PC-9 (cell line): Measurements from ENCODE around the gene CLASRP. TPM values are rescaled to one million over a fixed set of nuclear protein-coding genes. Genes with fewer than 3 reads are reported as not detected.

Source experiments
- BruUV-seq: library from RNA; stranded (reverse); fragments of 400-500 nt; replicated peaks from 2 replicates; lab custom pipeline; 2021; lab: Mats Ljungman, UMichigan
- CTCF ChIA-PET: fragments of 300-600 bp; sonication (Branson Sonifier 250); formaldehyde crosslinking; loops from one replicate; lab custom pipeline; 2022; ENCODE audit warnings: antibody characterized with exemption; lab: Charles Lee
- POLR2A ChIA-PET: fragments of 300-600 bp; sonication (Branson Sonifier 250); formaldehyde crosslinking; loops from one replicate; lab custom pipeline; 2022; ENCODE audit warnings: antibody characterized with exemption; ENCODE audit not compliant: unreplicated experiment; lab: Charles Lee
- DNase-seq, 2 experiments: peaks; one replicate each; pipeline versions ENCODE4 v3.0.0 to v3.0.0-alpha.2; 2015 to 2022; ENCODE audit warnings: mixed read lengths in 1 of 2
- H2AFZ ChIP-seq: fragments of 200-600 bp; sonication (generic); 2 replicates; pipeline ENCODE4 v1.8.1; 2017; ENCODE audit warnings: antibody characterized with exemption
- H3F3A ChIP-seq: fragments of 200-600 bp; sonication (generic); 2 replicates; pipeline ENCODE4 v1.8.1; 2017; ENCODE audit warnings: antibody characterized with exemption, mild to moderate bottlenecking, low read depth; ENCODE audit not compliant: insufficient read depth
- H3K27ac ChIP-seq: fragments of 200-600 bp; sonication (generic); 2 replicates; pipeline ENCODE4 v1.6.1; 2016; ENCODE audit warnings: mixed run types
- H3K27me3 ChIP-seq: fragments of 200-600 bp; sonication (generic); 2 replicates; pipeline ENCODE4 v1.6.1; 2016; ENCODE audit warnings: low read depth, mixed run types; ENCODE audit not compliant: insufficient read depth
- H3K36me3 ChIP-seq: fragments of 200-600 bp; sonication (generic); 2 replicates; pipeline ENCODE4 v1.6.1; 2016; ENCODE audit warnings: low read depth, mixed run types
- H3K4me1 ChIP-seq: fragments of 200-600 bp; sonication (generic); replicated peaks from 2 replicates; pipeline ENCODE4 v1.6.1; 2016; ENCODE audit warnings: mixed run types; ENCODE audit not compliant: insufficient read depth
- H3K4me2 ChIP-seq: fragments of 200-600 bp; sonication (generic); 2 replicates; pipeline ENCODE4 v1.6.1; 2017; ENCODE audit warnings: mixed run types
- H3K4me3 ChIP-seq: fragments of 200-600 bp; sonication (generic); 2 replicates; pipeline ENCODE4 v1.6.1; 2016; ENCODE audit warnings: mixed run types
- H3K79me2 ChIP-seq: fragments of 200-600 bp; sonication (generic); 2 replicates; pipeline ENCODE4 v1.6.1; 2017; ENCODE audit warnings: low read depth, mixed run types
- H3K9me2 ChIP-seq: fragments of 200-600 bp; sonication (generic); 2 replicates; pipeline ENCODE4 v1.8.1; 2017; ENCODE audit warnings: mild to moderate bottlenecking; ENCODE audit not compliant: insufficient read depth
- H3K9me3 ChIP-seq: fragments of 200-600 bp; sonication (generic); 2 replicates; pipeline ENCODE4 v1.8.1; 2016; ENCODE audit warnings: low read depth; ENCODE audit not compliant: insufficient read depth
- H4K20me1 ChIP-seq: fragments of 200-600 bp; sonication (generic); 2 replicates; pipeline ENCODE4 v1.8.1; 2017; ENCODE audit not compliant: insufficient read depth
- EZH2 ChIP-seq: fragments of 200-600 bp; sonication (generic); IDR thresholded peaks from 2 replicates; pipeline ENCODE4 v1.8.0; 2017; ENCODE audit warnings: antibody characterized with exemption, low read depth
- intact Hi-C: fragments of 100-400 bp; cut with micrococcal nuclease; formaldehyde crosslinking; loops from one replicate; pipeline ENCODE4 v1.10.0; 2022; ENCODE audit not compliant: unreplicated experiment
- total RNA-seq: library from RNA; stranded (reverse); gene quantifications from 2 replicates; pipeline ENCODE4 v1.2.3, GENCODE V29; 2021
- TF ChIP-seq, protein P1 (sequence below): fragments of 200-600 bp; sonication (generic); conservative IDR thresholded peaks from 2 replicates; pipeline ENCODE4 v1.6.1; 2017; ENCODE audit warnings: mixed run types, antibody characterized with exemption, mild to moderate bottlenecking, moderate library complexity

CLASRP gene
- total RNA-seq, 1 experiment from 2014 or later = 76.8 TPM

DNA sequence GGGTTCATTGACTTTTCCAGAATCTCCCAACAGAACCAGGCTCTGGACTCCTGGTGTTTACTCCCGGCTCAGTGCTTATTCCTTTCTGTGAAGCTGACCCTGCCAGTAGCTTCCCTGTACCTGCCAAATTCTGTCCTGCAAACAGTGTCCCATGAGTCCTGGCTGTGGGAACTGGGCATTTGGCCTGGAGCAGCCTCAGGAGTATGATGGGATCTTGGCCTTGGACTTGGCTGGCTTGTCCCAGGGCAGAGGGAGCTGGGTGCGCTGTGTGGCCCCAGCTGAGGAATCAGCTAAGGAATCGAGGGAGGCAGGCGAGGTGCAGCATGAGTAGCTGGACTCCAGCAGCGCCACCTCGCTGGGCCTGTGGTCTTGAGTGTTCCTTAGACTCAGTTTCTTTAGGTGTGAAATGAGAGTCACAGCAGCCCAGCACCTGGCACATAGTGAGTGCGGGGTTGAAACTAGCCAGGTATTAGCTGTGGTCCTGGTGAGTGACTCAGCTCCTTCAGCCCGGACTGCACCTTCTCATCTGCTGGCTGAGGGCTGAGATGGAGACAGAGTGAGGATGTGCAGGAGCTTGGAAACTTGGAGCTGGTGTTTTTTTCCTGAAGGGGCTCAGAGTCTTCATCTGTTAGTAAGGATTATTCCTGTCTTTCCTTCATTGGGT, 10.4 kb downstream of the CLASRP start:
- H3K79me2 ChIP-seq = peaks cover 68% of the 10 kb centered on the region
- TF ChIP-seq, protein P1, sequence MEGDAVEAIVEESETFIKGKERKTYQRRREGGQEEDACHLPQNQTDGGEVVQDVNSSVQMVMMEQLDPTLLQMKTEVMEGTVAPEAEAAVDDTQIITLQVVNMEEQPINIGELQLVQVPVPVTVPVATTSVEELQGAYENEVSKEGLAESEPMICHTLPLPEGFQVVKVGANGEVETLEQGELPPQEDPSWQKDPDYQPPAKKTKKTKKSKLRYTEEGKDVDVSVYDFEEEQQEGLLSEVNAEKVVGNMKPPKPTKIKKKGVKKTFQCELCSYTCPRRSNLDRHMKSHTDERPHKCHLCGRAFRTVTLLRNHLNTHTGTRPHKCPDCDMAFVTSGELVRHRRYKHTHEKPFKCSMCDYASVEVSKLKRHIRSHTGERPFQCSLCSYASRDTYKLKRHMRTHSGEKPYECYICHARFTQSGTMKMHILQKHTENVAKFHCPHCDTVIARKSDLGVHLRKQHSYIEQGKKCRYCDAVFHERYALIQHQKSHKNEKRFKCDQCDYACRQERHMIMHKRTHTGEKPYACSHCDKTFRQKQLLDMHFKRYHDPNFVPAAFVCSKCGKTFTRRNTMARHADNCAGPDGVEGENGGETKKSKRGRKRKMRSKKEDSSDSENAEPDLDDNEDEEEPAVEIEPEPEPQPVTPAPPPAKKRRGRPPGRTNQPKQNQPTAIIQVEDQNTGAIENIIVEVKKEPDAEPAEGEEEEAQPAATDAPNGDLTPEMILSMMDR = no peak
- no peak for TF ChIP-seq EZH2
- H3K27me3 ChIP-seq = no peaks in the 10 kb centered on the region
- no peaks in the 10 kb centered on the region for H3K4me1 ChIP-seq
- H3K4me3 ChIP-seq = no peak overlapping the region
- H3K4me2 ChIP-seq = no peak overlapping the region
- no peak overlapping the region for H3K27ac ChIP-seq
- H3F3A ChIP-seq = peaks cover 31% of the 10 kb centered on the region; the same call in 1 of the 2 replicates
- DNase-seq = no peak
- intact Hi-C loops = no loop called here
- H3K36me3 ChIP-seq = peaks cover 38% of the 10 kb centered on the region
- BruUV-seq = no TSS peak
- H3K9me3 ChIP-seq = no peaks in the 10 kb centered on the region
- no peak overlapping the region for H2AFZ ChIP-seq
- CTCF ChIA-PET = interaction anchor here (1.0 kb wide), 1 partner anchor 10 kb away, joined by 3 read pairs; the partner anchor contains the start of gene CLASRP
- H3K9me2 ChIP-seq = no peaks in the 10 kb centered on the region
- H4K20me1 ChIP-seq = peaks cover 97% of the 10 kb centered on the region
- POLR2A ChIA-PET = interaction anchor here (0.6 kb wide), 1 partner anchor 169 kb away, joined by 5 read pairs; no protein-coding TSS in a partner anchor

DNA sequence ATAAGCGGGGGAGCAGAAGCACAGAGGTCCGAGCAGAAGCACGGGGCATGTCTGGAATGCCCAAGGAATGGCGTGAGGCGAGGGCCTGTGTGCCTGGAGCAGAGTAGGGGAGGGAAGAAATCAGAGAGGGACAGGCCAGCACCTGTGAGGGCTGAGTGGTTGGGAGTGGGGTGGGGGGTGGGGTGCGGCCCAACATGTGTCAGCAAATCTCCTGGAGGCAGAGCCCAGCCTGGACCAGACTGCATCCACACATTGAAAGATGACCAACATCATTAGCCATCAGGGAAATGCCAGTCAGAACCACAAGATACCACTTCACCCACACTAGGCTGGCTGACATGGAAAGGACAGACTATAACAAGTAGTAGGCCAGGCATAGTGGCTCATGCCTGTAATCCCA, 11.2 kb downstream of the CLASRP start:
- Histone ChIP-seq H3K4me3 (no peak overlapping the region), H4K20me1 (peaks cover 97% of the 10 kb centered on the region), H3K4me1 (no peaks in the 10 kb centered on the region), H3K27me3 (no peaks in the 10 kb centered on the region), H3K9me3 (no peaks in the 10 kb centered on the region), H3K9me2 (no peaks in the 10 kb centered on the region), H3K27ac (no peak overlapping the region), H2AFZ (no peak overlapping the region), H3K79me2 (peaks cover 59% of the 10 kb centered on the region), H3F3A (peaks cover 31% of the 10 kb centered on the region; the same call in 1 of the 2 replicates), H3K36me3 (peaks cover 43% of the 10 kb centered on the region), H3K4me2 (no peak overlapping the region)
- intact Hi-C loops = loop anchor here (10.0 kb wide), 1 partner anchor 145 kb away; the partner anchor contains the start of gene APOE
- no TSS peak for BruUV-seq
- CTCF ChIA-PET = interaction anchor here (0.5 kb wide), 1 partner anchor 96 kb away, joined by 3 read pairs; no protein-coding TSS in a partner anchor
- TF ChIP-seq, protein P1 = no peak
- no peak for TF ChIP-seq EZH2
- POLR2A ChIA-PET = no interaction called here
- no peak for DNase-seq

DNA sequence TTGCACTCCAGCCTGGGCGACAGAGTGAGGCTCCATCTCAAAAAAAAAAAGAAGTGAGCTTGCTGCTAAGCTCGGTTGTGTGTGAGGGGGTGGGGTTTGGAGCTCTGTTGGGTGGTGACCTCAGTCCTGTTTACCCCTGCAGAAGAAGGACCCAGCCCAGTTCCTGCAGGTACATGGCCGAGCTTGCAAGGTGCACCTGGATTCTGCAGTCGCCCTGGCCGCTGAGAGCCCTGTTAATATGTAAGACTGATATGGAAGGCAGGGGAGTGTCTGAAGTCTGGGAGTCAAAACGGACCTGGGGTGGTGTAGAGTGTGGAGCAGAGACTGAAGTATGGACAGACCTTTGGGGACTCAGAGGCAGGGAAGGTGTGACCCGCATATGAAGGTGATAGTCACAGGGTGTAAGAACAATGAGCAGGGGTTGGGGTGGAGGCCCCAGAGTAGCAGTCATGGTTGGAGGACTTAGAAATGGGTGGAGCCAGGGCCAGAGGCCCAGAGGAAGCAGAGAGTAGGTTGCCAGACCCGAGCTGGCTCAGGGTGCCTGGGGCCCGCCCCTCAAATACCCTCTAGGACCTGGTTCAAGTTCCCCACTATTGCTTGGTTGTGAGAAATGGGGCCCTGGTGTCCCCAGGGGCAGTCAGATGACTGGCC, 13.2 kb downstream of the CLASRP start:
- peaks cover 28% of the 10 kb centered on the region; the same call in 1 of the 2 replicates for H3F3A ChIP-seq
- intact Hi-C loops = loop anchor here (10.0 kb wide), 1 partner anchor 147 kb away; the partner anchor contains the start of gene APOE
- H3K79me2 ChIP-seq = peaks cover 39% of the 10 kb centered on the region
- TF ChIP-seq, protein P1 = no peak
- no peak for TF ChIP-seq EZH2
- no peaks in the 10 kb centered on the region for H3K9me3 ChIP-seq
- H2AFZ ChIP-seq = no peak overlapping the region
- CTCF ChIA-PET = no interaction called here
- H3K27ac ChIP-seq = no peak overlapping the region
- no peaks in the 10 kb centered on the region for H3K9me2 ChIP-seq
- no TSS peak for BruUV-seq
- no peak overlapping the region for H3K4me3 ChIP-seq
- H3K4me1 ChIP-seq = no peaks in the 10 kb centered on the region
- H3K4me2 ChIP-seq = no peak overlapping the region
- DNase-seq = no peak
- no peaks in the 10 kb centered on the region for H3K27me3 ChIP-seq
- POLR2A ChIA-PET = no interaction called here
- peaks cover 31% of the 10 kb centered on the region for H3K36me3 ChIP-seq
- H4K20me1 ChIP-seq = peaks cover 80% of the 10 kb centered on the region
